Activated CD4-positive, alpha-beta T cell treated with anti-CD3 and anti-CD28 coated beads, Interleukin-2, Interleukin-6, amounts not matched to agents 100 ng/mL and 50 ng/mL, durations not matched to agents 16 hours and 8 hours (primary cell): ENCODE data around the gene MOGAT3.

Experiments
- DNase-seq: peaks from one replicate; pipeline ENCODE4 v3.0.0-alpha.2; 2020

The MOGAT3 gene

GRCh38 chr7:101172005-101172853, 28.6 kb downstream of the MOGAT3 start:
- no peak for DNase-seq

- no peak for DNase-seq
Observed at GRCh38 chr7:101171442-101171837, 29.4 kb downstream of the MOGAT3 start.

- DNase-seq: no peak
Observed at GRCh38 chr7:101170617-101171441, 30.0 kb downstream of the MOGAT3 start.

DNA sequence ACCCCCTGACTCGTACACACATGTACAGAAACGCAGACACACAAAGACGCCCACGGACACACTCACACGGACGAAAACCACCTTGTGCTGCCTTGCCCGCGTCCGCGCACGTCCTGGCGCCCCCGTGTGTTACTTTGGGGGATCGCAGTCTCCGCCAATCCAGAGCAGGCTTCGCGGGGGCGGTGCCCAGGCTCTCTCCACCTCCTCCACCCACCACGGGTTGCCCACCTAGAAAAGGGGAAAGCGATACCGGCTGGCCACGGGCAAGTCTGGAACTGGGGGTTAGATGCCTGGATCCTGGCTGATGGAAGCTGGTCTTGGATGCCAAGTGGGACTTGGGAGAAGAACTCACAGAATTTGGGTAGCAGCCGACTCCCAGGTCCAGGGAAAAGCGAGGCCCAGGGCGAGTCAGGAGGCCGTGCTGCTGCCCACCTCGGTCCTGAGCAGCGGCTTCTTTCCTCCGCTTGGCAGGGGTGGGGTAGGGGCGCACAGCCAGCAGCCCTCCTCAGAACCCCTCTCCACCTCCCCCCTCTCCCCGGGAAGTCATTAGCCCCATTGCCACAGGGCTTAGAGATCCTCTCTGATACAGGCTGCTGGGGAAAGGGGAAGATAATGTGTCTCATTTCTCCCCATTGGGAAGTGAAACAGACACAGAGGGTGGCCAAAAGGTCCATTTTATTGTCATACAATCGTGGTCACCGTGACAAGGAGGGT, 30.8 kb downstream of the MOGAT3 start:
- DNase-seq: peak; percentile 87

DNA sequence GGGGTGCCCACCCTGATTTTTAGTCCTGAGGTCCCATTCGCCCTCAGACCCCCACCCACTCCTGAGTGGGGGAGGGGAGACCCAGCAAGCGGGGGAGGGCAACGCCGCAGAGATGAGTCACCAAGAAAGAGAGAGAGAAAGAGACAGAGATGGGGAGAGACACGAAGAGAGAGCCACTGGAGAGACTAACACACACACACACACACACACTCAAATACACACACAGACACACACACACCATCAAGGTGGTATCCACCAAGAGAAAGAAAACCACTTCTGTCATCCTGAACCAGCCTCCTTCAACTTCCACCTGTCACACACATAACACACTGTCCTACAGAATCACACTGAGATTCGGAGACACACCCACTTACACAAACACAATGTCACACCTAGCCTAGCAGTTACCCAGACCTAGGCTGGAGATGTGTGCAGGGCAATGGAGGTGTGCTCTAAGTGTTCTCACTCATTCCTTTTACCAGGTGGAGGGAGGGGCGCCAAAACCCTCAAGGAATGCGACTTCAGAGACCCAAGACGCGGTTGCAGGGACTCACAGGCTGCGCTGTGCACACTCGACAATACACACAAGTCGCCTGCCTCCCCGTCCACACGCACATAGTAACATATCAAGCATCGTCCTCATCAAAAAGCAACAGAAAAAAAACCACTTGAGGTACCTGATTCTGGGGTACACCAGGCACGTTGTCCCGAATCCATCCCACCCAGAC, 31.6 kb downstream of the MOGAT3 start:
- no peak for DNase-seq

- DNase-seq: no peak
Observed at GRCh38 chr7:101168412-101169049, 32.3 kb downstream of the MOGAT3 start.

GRCh38 chr7:101167645-101168411, 33.0 kb downstream of the MOGAT3 start:
- no peak for DNase-seq

DNA sequence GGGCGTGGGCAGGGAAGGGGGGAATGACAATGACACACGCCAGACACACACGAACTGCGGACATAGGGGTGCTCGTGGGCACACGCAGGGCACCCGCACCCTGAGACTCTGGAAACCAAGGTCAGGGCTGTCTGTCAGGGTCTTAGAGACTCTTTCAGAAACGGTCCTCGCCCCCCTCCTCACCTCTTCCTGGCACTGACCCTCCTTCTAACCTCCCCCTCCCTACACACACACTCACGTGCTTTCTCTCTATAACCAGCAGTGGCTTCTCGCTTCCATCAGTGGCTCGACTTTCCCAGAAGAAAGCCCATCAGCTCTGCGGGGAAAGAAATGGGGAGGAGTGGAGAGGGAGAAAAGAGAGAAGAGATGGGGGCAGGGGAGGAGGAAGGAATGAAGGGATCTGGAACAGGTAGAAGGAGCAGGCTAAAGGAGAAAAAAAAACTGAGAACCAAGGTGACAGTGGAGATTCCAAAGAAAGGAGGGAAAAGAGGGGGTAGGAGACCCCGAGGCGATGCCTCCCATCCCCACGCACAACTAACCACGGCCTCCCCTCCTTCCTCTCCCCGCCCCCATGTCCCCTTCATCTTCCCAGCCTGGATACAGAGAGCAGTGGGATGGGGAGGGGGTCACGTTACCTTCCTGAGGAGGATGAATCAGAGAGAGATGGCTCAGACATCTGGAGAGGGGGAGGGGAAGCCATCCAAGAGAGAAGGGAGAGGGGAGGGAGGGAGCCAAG, 33.8 kb downstream of the MOGAT3 start:
- no peak for DNase-seq

DNA sequence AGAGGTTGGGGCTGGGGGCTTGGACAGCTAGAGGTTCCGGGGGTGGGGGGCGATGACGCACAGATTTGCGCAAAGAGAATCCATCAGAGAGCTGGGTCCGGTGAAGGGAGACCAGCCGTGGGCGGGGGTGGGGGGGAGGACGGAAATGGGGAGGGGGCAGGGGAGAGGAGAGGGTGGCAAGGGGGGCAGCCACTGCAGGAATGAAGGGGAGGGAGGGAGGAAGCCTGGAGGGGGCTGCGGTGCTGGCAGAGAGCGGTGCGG, 34.3 kb downstream of the MOGAT3 start:
- DNase-seq: no peak

DNA sequence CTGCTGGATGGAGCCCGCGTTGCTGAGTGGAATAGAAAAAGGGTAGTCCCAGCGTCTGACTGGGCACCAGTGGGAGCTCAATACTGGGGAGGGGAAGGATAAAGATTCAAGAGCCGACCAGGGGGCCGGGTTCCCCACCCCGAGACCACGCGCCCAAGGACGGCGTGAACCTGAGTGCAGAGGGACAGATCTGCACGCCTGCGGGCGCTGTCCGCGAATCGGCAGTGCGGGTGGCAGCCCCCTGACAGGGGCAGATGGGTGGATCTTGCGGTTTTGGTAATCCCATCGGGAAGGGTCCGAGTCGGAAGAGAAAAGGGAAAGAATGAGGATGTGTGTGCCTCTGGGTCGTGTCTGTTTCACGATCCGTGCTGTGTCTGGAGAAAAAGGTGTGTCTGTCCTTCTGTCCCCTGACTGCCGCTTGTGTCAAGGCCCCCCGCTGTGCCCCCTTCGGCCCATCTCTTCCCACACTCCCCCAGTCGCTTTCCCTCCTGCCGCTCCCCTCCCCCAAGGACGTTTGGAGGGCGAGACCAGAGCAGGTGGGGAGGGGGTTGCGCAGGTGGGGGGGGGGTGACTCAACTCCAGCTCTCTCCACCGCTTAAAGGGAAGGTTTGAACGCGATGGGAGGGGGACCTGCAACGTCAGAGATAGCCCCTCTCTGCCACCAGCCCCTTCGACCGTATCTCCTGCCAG, 34.7 kb downstream of the MOGAT3 start:
- DNase-seq: no peak

- DNase-seq: peak; percentile 96
Observed at GRCh38 chr7:101165075-101165957, 35.5 kb downstream of the MOGAT3 start, which contains the start of gene VGF. Gene VGF (minus strand): TSS chr7:101165569. CDS start chr7:101164843, 726 bp downstream.

GRCh38 chr7:101164071-101164840, 36.6 kb downstream of the MOGAT3 start:
- no peak for DNase-seq

GRCh38 chr7:101163279-101164070, 37.4 kb downstream of the MOGAT3 start:
- DNase-seq: peak; percentile 61

GRCh38 chr7:101162551-101163278, 38.1 kb downstream of the MOGAT3 start:
- DNase-seq: peak; percentile 56

DNA sequence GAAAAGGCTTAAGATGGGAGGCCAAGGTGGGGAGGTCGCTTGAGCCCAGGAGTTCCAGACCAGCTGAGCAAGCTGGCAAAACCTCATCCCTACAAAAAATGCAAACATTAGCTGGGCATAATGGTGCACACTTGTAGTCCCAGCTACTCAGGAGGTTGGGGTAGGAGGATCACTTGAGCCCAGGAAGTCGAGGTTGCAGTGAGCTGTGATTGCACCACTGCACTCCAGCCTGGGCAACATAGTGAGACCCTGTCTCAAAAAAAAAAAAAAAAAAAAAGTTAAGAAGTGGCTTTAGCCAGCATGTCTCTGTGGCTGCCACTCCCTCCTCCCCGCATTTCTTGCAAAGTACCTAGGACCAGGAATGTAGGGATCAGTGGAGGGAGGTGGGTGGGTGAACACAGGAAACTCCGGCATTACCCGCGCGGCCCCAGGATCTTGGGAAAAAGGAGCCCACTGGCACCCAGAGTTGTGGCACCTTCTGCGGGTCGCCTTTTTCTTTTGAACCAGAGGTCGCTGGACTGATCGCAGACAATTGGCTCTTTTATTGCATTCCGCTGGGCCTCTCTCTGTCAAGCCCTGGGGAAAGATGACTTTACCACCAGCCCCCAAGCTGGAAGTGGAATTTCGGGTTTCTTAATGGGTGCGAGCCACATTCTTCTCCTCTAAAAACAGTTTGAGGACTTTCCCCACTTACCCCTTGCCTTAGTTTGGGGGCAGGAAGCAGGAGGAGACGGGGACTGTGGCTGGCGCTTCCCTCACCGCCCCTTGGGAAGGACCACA, 39.0 kb downstream of the MOGAT3 start:
- DNase-seq: no peak

DNA sequence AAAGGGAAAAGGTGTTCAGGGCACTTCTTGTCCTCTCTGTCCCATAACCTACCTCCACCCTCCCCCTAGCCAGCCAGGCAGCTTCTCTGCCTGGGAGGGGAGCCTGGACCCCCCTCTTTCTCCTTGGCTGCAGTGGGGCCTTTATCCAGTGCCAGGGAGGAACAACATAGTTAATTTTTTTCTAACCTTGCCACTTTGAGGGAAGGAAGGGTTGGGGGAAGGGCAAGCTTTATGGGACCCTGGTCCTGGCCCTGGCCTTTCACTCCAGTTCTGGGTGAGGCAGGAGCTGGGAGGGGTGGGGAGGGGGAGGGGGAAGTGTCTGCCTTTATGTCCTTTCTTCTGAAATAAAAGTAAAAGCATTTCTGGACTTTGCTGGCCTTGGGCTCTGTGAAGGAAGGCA, 39.9 kb downstream of the MOGAT3 start:
- DNase-seq: no peak
